ENCODE results near the gene KLHL7.

KLHL7 gene, protein sequence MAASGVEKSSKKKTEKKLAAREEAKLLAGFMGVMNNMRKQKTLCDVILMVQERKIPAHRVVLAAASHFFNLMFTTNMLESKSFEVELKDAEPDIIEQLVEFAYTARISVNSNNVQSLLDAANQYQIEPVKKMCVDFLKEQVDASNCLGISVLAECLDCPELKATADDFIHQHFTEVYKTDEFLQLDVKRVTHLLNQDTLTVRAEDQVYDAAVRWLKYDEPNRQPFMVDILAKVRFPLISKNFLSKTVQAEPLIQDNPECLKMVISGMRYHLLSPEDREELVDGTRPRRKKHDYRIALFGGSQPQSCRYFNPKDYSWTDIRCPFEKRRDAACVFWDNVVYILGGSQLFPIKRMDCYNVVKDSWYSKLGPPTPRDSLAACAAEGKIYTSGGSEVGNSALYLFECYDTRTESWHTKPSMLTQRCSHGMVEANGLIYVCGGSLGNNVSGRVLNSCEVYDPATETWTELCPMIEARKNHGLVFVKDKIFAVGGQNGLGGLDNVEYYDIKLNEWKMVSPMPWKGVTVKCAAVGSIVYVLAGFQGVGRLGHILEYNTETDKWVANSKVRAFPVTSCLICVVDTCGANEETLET

DNA sequence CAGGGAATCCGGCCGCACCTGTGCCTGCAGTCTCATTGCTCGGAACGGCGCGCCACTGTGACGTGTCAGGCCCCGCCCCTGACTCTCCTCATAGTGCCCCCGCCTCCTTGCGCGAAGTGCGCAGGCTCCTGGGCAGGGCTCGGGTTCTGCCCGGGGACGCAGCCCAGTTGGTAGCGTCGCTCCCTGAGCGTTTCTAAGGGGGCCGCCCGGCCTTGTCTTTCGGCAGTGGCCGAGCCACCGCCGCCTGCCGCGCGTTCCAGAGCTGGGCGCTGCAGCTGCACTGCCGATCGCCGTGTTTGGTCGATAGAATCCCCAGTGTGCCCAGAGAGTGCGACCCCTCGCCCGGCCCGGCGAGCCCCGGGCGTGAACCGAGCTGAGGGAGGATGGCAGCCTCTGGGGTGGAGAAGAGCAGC, at the start of gene KLHL7:
KLHL7 (plus strand) TSS at position 142 of the 413 bp plus-strand sequence; CDS start at position 384, 242 bp downstream.
- DNase-seq (ENCODE audit: extremely low read depth in 1 of 2, low read depth in 1 of 2): peak; percentile 83 to 96

DNA sequence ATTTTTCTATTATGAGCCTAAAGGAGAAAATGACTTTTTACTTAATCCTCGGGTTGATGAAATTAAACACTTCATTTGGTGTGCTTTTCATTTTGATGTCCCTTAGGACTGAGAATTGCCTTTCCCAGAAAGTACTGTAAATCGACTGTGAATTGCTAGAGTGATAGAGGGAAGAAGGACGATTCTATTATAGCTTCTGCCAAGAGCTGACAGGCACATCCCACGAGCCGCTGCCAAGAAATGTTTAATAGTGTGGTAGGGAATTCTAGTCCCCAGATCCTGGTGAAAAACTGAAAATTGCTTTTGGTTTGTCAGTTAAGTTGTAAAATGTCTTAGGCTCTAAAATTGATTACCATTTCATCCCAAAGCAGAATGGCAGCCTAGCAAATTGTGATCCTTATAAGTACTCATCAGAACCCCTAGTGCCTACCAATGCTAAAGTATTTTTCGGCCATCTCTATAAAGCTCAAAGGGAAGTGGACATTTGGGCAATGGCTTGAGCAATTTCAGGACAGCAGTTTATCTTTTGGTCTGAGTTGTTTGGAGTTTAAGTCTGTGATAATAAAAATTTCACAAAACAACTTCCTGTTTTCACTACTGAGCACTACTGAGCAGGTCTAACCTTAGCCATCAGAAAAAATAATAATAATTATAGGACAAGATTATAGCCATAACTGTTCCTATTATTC, 47.0 kb upstream of the KLHL7 start:
- no peak for DNase-seq (ENCODE audit: extremely low read depth in 1 of 2, low read depth in 1 of 2)

DNA sequence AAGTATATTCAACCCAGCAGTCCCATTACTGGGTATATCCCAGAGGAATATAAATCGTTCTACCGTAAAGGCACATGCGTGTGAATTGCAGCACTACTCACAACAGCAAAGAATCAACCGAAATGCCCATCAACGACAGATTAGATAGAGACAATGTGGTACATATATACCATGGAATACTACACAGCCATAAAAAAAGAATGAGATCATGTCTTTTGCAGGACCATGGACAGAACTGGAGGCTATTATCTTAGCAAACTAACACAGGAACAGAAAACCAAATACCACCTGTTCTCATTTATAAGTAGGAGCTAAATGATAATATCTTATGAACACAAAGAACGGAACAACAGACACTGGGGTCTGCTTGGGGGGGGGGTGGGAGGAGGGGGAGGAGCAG, 44.3 kb upstream of the KLHL7 start:
- no peak for DNase-seq (ENCODE audit: extremely low read depth in 1 of 2, low read depth in 1 of 2)

DNA sequence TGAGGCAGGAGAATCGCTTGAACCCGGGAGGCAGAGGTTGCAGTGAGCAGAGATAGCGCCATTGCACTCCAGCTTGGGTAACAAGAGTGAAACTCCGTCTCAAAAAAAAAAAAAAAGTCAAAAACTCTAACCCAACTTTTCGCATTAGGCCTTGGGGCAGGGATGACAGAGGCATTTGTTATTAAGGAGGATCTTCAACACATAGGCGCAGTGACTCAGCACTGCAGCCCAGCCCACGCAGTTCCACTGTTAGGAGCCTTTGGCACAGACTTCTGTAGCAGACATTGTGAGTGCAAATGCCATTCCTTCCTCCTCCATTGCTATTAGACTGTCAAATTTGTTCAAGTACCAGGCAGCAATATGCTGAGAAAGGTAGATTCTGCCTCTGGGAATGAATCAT, 43.1 kb upstream of the KLHL7 start:
- DNase-seq (ENCODE audit: extremely low read depth in 1 of 2, low read depth in 1 of 2): no peak

DNA sequence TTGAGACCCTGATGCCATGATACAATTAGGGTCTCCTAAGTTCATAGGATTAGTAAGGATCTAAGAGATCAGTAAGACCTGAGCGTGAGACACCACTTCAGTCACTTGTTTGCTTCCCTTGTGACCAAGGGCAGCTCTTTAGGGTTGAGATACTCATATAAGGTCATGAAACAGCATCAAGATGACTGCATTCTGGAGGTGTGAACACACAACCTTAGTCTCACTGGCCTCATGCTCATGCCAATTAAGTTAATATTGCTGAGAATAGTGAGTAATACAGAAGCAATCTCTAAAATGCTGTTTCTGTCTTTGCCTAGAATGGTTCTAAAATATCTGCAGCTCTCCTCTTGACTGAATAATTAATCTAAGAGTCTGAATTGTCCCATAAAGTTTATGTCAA, 39.6 kb upstream of the KLHL7 start:
- no peak for DNase-seq (ENCODE audit: extremely low read depth in 1 of 2, low read depth in 1 of 2)

DNA sequence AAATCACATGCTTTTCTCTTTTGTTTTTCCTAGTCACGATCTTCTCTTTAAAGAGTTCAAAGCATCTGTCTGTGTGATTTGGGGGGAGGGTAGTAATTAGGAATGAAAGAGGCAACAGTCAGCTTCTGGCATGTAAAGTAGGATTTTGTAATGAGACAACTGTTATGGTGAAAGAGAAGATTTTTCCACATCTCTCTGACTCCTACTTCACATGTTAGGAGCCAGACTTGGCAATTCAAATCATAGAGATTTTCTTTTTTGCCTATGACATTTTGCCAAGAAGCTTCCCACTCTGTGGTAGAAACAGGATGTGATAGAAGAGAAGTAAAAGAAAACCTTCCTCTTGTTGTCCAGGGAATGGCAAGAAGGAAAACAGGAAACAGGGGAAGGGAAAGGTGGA, 38.3 kb upstream of the KLHL7 start:
- DNase-seq (ENCODE audit: extremely low read depth in 1 of 2, low read depth in 1 of 2): no peak

DNA sequence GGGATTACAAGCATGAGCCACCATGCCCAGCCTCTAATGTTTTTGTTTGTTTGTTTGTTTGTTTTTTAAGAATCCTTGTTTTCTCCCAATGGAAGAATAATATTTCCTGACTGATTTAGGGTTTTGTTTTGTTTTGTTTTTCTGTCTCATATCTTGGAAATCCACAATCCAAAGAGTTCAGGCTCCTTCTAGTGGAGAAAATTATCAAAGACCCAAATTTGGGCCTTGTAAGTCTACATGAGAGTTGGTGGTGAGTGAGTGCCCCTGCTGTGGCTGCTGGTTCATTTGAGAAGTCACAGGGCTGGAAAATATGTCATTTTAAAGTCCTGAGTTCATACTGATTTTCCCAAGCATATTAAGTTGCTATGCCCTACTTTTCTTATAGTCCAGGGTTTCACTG, 33.5 kb upstream of the KLHL7 start:
- no peak for DNase-seq (ENCODE audit: extremely low read depth in 1 of 2, low read depth in 1 of 2)

DNA sequence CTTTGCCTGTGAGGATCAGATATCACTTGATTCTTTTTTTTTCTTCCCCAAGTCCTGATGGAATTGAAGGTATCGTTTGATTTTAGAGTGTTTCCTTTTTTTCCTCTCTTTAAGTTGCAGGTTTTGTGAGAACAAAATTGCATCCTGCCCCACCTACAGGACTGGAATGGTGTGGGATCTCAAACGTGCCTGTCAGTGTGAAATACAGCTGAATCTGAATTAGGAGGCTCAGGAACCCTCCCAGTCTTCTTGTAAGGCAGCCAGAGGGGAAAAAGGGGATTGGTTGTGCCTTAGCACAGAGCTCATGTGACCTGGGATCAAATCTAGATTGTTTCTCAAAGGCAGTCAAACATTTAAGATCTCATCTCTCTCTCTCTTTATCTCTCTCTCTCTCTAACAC, 32.7 kb upstream of the KLHL7 start:
- DNase-seq (ENCODE audit: extremely low read depth in 1 of 2, low read depth in 1 of 2): no peak

DNA sequence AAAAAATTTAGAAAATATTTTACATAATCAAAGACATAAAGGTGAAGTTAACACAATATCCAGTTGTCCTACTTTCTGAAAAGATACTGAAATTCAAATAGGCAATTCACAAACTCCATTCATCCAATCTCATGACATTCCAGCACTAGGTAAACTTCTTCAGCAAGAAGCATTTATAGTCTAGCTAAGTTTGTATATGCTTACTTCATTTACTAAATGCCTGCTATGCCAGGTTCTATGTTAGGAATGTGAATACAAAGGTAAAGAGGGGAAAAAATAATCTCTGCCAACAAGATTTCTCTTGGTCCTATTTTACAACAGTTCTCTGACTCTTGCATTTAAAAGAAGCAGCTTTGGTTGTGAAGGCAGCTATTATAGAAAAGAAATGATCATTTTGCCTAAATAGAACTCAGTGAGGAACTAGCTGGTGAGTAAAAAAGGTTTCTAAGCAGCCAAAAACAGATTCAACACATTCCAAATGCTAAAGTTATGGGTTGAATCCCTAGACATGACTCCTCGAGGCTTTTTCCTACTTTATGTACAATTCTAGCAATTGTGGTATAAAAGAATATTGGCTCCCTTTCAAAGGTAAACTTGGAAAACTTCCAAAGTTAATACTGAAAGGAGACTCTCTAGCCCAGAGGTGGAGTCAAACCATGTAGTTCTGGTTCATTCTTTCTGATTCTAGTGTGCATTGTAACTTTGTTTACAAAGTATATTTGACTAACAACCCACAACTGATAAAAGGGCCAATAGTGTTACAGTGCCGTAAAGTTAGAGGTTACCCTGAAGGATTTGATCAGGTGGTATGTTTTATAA, 30.9 kb upstream of the KLHL7 start:
- no peak for DNase-seq (ENCODE audit: extremely low read depth in 1 of 2, low read depth in 1 of 2)

DNA sequence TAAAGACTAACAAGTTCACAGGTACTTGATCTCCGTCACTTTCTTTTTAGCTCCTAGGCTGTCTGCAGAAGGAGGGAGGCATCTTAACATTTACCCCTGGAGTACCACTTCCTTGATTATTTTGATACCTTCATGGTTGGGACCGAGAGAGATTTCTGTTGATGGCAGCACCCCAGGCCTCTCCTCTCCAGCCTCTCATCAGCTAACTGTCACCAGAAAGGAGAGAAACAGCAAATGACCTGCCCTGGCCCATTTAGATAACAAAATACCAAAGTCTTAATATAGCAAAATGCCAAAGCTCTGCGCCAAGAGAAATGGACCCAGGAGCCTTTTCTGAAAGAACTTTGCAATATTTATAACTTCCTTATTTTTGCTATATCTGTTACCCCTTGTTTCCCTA, 30.0 kb upstream of the KLHL7 start:
- DNase-seq (ENCODE audit: extremely low read depth in 1 of 2, low read depth in 1 of 2): no peak

DNA sequence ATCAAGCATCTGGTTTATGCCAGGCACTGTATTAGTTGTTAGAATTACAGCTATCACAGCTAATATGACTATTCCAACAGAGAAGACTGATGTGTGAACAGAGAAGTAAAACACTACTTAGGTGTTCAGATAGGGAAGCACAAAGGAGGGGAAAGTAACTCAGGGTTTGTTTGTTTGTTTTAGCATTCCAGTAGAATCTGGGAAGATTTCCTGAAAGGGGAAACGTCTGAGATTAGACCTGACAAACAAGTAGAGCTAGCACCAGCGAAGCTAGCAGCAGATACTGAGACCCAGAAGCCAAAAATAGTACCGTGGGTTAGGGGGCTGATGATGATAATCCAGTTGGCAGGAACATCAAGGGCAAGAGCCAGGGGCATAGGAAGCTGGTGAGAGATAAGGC, 28.8 kb upstream of the KLHL7 start:
- DNase-seq (ENCODE audit: extremely low read depth in 1 of 2, low read depth in 1 of 2): no peak

DNA sequence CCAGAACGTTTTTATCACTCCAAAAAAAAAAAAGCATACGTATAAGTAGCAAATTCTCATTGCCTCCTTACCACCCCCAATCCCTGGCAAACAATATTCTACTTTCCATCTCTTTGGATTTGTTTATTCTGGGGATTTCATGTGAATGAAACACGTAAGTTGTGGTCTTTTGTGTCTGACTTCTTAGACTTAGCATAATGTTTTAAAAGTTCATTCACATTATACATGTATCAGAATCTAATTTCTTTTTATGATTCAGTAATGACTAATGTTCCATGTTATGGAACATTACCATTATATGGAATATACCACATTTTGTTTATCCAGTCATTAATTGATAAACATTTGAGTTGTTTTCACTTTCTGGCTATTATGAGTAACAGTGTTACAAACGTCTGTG, 12.5 kb upstream of the KLHL7 start:
- no peak for DNase-seq (ENCODE audit: extremely low read depth in 1 of 2, low read depth in 1 of 2)

DNA sequence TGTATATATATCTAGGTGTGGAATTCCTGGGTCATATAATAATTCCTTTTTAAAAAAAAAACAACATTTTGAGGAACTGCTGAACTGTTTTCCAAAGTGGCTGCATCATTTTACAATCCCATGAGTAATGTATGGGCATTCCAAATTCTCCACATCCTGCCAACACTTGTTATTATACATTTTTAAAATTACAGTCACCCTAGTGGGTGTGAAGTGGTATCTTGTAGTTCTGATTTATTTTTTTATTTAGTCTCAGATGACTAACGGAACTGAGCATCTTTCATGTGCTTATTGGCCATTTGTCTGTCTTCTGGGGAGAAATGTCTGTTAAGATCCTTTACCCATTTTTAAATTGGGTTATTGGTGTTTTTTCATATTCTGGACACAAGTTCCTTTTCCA, 12.0 kb upstream of the KLHL7 start:
- DNase-seq (ENCODE audit: extremely low read depth in 1 of 2, low read depth in 1 of 2): no peak

DNA sequence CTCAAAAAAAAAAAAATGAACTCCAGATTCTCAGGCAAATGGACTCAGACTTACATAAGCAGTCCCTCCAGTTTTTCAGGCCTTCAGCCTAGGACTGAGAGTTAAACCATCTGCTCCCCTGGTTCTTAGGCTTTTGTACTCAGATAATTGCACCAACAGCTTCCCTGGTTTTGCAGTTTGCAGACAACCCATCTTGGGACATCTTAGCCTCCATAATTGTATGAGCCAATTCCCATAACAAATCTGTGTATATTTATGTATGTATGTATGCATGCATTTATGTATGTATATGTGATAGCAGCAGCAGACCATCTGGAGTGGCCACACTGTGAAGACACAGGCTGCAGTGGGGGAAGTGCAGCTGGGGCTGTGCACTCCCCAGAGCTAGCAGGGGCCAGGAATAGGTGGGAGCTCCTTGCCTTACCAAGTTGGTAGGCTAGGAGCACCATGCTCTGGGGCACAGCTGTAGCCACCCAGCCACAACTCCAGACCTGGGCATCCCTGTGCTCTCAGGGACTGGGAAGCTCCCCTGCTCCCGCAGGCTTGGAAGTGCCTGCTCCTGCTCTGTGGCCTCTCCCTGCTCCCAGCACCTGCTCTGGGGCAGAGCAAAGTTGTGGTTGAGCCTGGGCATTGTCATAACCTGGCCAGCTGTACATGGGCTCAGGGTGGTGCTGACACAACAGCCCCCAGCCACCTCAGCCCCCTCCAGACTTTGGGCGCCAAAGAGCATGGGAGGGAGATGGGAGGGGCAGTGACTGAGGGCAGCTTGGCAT, 8.9 kb upstream of the KLHL7 start:
- DNase-seq (ENCODE audit: extremely low read depth in 1 of 2, low read depth in 1 of 2): no peak

DNA sequence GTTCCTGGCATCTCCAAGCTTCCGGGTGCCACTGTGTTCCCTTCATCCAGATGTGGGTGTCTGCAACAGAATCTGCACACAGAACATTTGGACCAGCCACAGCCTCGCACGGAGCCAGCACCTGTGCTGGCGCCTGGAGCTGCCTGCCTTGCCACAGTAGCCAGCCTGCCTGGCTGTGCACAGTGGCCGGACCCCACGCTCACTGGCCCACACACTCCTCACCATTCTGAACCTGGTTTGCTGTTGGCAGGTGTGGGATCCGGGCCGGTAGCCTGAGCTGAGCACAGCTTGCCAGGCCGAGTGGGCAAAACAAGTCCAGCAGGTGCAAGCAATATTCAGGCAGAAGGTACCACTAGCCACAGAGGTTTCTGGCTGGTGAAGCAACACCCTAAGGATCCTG, 7.6 kb upstream of the KLHL7 start:
- DNase-seq (ENCODE audit: extremely low read depth in 1 of 2, low read depth in 1 of 2): no peak

DNA sequence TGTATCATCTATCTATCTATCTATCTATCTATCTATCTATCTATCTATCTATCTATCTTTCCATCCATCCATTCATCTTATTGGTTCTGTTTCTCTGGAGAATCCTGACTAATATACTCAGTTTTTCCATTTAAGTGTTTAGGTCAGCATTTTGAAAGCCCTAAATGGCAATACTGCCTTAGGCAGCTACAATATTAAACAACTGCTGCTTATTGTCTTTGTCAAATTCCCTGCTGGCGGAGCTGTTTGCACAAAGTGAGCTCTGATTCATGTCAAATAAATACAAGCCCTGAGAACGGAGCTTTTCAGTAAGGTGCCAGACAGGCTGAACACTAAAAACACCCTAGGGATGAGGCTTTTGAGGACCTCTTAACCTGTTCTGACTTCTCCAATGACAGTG, 7.1 kb upstream of the KLHL7 start:
- no peak for DNase-seq (ENCODE audit: extremely low read depth in 1 of 2, low read depth in 1 of 2)

DNA sequence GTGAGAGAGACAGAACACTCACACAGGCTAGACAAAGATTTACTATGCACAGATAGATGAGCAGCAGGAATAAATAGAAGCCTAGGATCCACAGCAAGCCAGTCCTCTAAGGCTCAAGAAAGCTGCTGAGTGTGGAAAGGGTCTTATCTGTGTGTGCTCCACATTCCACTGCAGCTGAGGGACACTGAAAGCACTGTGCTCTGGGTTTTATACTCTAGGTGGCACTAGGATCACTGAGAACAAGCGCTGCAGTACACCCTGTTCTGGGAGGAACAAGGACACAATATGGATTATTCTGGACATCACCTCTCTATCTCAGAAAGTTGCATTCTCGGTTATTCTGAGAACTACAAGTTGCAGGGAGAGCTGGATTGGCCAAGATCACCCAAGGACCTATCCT, 4.9 kb upstream of the KLHL7 start:
- DNase-seq (ENCODE audit: extremely low read depth in 1 of 2, low read depth in 1 of 2): no peak

DNA sequence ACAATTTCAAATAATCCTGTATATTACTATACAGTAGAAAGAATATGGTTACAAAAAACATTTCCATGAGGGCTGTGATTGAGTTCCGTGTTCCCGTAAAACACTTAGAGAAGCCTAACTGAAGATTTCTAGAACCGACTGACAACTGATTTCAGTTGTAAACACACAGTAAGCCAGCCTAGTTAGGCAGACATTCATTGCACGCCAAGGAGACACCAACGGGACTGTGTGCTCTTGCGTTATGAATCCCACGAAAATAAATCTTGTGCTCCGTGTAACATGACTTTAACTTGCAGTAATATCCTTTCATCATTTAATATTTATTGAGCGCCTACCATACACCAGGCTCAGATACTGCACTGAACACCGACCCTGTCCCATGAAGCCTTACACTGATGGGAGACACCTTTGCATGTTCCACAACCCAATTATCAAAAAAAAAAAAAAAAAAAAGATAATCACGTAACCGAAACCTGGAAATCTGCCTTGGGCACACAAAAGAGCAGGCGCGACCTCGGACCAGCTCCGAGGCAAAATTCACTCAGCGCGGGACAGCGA, 420 bp upstream of the KLHL7 start:
- DNase-seq (ENCODE audit: extremely low read depth in 1 of 2, low read depth in 1 of 2): no peak

DNA sequence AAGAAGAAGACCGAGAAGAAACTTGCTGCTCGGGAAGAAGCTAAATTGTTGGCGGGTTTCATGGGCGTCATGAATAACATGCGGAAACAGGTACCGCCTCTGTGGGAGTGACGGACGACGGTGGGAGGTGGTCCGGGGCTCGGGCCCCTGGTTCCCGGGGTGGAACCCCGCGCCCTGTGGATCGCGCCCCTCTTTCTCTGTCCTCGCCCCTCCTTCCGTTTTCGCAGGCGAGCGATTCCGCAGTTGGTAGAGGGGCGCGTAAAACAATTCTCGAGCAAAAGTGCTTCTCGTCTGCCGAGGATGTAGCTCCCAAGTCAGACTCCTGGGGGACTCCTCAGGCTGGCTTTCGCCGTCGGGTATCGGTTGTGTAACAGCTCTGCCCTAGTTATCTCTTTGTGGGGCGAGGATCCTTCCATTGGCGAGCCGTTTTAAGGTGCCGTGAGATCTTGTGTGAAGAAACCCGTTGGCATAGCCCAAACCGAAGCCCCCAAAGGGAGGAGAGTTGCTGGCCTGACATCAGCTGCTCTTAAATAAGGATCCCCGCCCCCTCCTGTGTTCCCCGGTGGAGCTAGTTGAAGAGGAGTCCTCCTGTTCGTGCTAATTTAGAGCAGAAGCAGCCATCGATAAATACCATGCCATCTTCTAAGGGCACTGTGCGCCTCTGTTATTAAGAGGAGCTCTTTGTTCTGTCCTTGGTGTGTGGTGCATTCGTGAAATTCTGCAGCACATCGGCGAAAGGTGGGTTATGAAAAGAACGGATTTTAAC, 655 bp downstream of the KLHL7 start:
- DNase-seq (ENCODE audit: extremely low read depth in 1 of 2, low read depth in 1 of 2): peak; percentile 9 to 13
